NCI-H1105 treated with DMSO at 0.1 percent for 48 hours (cell line): Measurements from ENCODE around the gene HPGDS.
"Not testable (repeated sequence)": the region's sequence is repeated elsewhere in the genome, so short reads cannot be mapped to it uniquely, and the experiment has no call there.

Experiments
- DNase-seq: peaks from one replicate; lab custom pipeline; 2025; lab: John Stamatoyannopoulos, UW

HPGDS gene

DNA sequence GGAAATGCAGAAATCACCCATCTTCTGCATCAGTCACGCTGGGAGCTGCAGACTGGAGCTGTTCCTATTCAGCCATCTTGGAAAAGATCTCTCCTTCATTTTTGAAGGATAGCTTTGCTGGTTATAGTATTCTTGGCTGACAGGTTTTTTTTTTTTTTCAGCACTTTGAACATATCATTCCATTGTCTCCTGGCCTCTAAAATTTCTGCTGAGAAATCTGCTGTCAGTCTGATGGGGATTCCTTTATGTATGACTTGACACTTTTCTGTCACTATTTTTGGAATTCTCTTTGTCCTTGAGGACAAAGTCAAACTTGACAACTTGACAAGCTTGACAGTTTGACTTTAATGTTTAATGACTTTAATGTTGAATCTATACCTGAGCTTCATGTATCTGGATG, 16.8 kb downstream of the HPGDS start:
- DNase-seq: no peak

DNA sequence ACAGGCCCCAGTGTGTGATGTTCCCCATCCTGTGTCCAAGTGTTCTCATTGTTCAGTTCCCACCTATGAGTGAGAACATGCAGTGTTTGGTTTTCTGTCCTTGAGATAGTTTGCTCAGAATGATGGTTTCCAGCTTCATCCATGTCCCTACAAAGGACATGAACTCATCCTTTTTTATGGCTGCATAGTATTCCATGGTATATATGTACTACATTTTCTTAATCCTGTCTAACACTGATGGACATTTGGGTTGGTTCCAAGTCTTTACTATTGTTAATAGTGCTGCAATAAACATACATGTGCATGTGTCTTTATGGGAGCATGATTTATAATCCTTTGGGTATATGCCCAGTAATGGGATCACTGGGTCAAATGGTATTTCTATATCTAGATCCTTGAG, 22.7 kb downstream of the HPGDS start:
- not testable (repeated sequence) for DNase-seq

DNA sequence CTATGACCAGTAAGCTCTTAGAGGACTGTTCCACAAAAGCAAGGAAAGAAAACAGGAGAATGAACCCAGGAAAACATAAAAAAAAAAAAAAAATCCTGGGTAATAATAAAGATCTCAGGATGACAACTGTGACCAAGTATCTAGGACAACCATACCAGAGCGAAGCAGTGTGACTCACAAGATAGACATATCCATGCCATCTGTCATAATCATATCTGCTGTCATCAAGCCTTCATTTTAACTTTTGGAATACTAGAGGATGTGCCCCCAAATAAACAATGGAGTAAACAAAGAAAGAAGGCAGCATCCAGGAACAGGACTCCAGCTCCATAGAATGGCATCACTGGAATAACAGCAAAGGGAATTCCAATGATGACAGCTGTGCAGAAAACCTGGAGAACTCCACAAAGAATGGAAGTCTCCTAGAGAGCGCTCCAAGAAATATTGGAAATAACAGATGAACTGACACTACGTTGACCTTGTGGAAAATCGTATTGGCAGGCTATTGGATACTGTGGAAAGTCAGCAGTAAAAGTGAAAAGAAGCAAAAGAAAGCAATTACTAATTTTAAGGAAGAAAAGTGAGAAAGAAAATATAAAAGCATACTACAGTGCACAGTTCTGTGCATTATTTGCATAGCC, 35.3 kb downstream of the HPGDS start:
- no peak for DNase-seq

DNA sequence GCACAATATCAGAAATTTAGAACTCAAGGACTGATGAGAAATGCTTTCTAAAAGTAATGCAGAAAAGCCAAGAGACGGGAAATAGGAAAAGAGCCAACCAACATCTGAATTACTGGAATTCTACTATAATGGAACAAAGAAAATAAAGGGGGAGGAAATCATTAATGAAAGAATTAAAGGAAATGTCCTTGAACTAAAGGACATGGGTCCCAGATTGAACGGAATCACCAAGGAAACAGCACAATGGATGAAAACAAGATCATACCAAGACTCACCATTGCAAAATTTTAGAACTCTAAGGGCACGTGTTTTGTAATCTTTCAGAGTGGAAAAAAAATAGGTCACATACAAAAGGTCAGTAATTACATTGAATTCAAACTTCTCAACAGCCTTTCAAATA, 35.9 kb downstream of the HPGDS start:
- DNase-seq: no peak

DNA sequence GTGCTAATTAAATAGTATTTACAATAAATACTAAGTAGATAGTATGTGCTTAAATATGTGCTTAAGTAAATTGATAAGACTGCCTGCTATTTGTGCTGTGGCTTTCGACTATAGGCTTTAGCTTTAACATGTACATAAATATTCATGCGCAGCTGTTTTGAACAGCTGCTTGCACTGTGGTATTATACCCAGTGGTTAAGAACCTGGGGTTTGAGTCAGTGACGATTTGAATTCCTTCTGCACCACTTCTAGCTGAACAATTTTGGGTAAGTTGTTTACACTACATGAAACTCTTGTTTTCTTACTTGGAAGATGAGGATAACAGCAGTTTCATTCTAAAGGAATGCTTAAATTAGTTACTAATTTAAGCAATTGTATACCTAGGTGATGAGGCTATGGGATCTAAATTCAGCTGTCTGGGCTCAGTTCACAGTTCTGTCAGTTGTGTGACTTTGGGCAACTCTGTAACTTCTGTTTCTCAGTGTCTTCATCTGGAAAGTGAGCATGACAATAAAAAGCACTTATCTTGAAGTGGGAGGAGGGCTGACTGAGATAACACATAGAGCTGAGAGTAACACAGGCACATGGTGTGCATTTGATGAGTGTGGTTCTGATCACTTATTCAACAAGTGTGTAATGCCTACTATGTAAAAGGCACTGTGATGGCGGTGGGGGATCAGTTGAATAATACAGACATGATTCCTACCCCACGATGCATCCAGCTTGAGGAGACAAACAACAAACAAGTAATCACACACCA, 37.0 kb downstream of the HPGDS start:
- DNase-seq: no peak

DNA sequence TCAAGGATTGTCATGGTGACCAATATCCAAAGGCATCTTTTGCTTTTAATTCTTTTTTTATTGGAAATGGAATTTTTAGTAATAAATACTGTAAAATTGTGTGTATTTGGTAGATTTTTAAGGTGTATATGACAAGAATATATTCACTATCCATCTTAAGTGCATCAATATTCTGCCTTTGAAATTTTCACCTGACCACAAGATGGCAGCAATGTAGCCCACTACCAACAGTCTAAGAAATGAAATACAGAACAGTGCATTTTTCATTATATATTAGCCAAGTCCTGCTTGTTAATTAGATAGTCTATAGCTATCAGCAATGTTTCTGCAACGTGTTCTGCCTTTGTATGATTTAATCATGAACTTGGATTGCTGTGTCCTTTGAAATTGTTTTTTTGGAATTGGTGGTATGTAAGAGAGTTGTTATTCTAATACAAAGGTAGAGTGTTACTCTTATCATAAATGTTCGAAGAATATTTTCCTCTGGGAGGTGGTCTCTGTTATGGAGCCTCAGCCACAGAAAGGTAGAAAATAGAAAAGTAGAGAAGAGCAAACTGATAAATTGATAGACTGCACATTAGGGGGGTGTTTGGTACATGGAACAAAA, 38.2 kb downstream of the HPGDS start:
- peak; percentile 13 for DNase-seq

DNA sequence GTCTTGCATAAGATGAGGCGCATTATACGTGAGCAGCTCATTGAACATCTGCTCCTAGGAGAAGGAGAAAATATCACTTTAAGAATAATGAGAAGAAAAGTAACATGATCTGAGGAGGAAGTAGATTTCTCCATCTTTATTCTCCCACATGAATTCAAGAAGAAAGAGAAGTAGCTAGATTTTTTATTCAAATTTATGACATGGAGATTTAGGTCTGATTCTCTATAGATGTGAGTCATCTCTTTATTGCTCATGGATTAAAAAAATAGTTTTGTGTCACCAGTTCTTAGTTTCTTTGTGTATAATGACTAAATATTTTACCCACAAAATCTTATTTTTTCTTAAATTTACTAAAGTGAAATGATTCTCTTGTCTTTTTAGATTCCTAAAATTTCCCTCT, 40.4 kb downstream of the HPGDS start:
- DNase-seq: no peak

DNA sequence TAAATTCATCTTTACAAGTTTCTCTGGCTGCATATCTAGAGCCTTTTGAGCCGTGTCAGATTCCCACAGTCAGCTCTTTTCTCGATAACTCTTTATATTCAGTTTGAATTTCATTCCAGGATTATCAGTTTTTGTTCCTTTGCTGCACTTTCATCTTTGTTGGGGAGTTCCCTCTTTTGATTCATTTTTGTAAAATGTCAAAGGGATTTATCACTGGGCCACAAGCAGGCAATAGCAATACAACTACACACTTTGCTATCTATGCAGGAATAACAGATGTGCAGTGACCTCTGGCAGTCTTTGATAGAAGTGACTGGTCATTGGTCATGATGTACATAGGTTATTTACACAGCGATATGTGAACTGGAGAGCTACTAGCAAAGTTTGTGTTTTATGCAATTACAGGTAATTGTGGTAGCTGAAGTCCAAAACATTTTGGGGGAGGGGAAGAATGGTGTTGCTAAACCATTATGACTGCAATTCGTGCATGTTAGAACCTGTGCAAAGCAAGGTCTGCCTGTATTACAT, 43.8 kb downstream of the HPGDS start:
- DNase-seq: peak; percentile 1

DNA sequence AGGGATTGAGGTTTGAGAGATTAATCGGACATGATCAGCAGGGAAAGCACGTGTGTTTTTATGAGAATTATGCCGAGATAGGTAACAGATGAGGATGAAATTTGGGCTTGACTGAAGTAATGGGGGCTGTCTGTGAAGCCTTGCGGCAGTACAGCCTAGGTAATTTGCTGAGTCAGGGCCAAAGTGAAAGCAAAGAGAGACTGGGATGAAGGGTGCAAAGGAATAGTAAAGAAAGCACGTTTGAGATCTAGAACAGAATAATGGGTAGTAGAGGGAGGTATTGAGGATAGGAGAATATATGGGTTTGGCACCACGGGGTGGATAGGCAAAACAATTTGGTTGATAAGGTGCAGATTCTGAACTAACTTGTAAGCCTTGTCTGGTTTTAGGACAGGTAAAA, 47.2 kb downstream of the HPGDS start:
- not testable (repeated sequence) for DNase-seq

DNA sequence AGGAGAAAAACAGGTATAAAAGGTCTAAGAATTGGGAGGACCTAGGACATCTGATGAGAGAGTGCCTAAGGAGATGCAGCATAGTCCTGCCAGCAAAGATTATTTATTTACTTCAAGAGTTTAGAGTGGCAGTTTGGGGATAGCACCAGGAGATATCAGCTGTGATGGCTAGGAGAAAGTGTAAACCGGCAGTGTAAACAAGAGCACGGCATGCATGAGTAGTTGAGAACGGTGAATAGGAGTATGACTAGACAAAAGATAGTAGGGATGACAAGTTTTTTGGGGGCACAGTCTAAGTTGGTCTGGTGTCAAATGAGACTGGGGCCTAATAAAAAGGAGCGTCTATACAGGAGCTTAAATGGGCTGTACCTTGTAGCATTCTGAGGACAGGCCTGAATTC, 48.7 kb downstream of the HPGDS start:
- not testable (repeated sequence) for DNase-seq

DNA sequence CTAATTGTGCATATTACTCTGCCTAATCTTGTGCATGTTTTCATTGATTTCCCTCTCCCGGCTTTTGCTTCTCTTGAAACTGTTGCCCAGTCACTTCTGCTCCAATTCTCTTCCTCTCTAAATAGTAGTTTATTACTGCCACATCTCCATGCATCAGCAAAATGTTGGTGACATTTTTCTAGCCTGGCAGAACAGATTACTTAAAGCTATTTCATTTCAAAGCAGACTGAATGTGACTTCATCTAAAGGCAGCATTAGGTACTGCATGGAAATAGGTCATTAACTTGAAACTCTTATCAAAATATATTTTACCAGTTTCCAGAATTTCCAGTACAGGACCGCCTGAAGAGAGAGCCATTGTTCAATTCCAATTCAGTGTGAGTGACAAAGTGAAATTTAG, 52.4 kb downstream of the HPGDS start:
- no peak for DNase-seq

DNA sequence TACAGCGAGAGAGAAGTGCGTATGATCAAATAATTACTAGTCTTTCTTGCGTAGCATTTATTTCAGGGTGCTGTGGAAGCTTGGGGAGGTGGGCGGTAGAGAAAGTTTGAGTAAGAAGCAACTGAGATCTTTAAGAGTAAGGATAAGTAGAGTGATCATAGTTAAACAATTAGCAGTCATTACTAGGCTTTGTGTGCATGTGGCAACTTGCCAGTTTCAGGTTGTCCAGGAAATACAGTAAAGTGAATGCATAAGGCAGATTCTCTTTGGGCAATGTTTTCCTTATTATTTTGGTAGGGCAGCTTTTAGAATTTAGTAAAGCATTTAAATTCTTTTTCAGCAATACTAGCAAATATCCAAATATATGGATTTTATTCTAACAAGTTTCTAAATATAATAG, 57.0 kb downstream of the HPGDS start:
- peak; percentile 42 for DNase-seq

DNA sequence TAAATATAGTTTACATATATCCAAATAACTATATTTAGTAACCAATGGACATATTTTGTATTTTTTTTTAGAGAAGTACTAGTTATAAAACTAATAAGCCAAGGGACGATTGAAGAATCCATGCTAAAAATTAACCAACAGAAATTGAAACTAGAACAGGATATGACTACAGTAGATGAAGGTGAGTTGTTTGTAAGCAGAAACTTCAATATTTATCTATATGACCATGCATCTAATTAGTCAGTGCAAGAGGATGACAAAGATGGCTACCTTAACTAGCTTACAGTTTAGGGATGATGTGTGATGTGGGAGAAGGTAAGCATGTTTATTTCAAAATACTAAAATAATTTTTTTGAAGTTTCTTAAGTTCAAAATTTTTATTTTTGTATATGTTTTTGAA, 57.7 kb downstream of the HPGDS start:
- DNase-seq: no peak

DNA sequence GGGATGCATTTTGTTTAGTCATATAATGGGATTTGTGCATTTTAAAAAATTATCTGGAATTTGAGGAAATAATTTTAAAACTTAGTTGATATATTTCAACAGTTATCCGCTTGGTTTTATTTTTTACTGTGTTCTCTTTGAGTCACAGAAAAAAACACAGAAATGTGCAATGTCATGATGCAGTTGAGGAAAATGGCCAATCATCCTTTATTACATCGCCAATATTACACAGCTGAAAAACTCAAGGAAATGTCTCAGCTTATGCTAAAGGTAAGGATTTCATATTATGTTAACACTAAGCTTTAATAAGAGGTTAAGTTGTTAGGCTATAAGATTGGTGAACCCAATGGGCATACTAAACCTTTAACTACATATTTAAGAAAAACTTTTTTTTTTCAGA, 63.9 kb downstream of the HPGDS start:
- no peak for DNase-seq

DNA sequence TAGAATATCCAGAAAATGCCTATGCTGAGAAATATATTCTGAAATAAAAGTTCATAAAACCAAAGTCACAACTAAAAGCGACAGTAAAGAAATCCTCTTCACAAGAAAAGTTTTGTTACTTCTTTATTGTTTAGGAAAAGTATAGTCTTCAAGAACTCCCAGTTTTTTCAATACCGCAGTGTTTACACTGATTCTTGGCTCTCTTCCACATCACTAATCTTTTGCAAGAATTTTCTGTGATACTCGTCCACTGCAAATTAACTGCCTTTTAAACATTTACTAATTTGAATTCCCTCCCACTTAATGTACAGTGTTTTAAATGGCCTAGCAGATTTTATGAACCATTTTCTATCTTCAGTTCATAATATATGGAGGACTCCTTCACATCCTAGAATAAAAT, 65.1 kb downstream of the HPGDS start:
- DNase-seq: peak; percentile 2

DNA sequence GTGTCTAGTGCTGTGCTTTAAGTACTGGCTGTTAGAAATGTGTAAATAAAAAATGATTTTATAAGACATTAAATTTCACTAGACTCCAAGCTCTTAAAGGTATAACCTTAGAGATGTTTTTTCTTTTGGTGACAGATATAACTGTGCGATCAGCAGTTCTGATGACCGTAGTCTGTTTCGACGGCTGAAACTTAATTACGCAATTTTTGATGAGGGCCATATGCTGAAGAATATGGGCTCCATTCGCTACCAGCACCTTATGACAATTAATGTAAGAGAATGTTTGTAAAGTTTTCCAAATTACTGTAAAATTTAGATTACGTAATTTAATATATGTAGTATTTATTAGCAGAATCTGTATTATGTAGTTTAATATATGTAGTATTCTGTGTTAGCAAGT, 66.4 kb downstream of the HPGDS start:
- DNase-seq: no peak

DNA sequence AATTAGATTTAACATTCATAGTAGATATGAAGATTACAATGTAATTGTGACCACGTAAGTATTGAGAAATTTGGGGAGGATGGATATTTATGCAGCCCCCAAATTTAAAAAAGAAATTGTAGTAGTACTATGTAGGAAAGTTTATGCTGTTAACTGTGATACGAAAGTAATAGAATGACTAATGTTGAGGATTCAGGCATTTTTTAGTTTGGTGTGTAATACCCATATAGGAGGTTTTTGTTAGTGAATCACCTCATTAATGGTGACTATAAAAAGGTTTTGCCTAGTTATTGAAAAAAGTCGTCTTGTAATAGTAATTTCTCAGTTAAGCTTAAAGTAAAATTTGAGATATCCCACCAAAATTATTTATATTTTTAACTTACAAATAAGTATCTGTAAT, 67.7 kb downstream of the HPGDS start:
- DNase-seq: no peak

DNA sequence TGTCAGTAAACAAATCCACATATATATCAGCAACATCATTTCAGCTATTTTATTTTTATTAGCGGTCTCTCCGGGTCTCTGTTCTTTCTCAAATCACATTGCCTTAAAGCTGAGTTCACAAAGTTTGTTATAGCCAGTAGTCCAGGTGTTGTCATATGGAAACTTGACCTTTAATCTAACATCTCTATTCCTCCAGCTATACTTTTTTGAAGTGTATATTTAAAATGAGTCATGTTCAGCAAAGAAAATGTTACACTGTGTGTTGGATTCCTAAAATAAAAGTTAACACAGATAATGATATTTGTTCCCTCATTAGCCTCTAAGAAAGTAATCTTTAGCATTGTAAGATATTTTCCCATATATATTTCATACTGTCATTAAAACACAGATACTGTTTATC, 71.4 kb downstream of the HPGDS start:
- no peak for DNase-seq

DNA sequence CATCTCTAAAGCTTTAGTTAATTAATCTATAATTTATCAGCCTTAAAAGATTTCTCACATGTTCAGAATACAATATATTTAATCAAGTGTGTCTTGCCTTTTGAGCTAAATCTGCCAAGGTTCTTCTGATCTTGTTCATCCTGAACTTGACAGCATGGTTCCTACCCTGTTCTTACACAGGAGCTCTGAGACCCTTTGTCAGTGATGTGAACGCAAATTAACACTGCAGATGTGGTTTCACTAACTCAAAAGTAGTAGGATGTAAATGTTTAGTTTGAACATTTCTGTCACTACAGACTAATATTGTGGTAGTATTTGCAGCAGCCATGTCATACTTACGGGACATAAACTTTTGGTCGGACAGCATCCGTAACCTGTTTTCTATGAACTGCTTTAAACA, 75.6 kb downstream of the HPGDS start:
- DNase-seq: no peak

DNA sequence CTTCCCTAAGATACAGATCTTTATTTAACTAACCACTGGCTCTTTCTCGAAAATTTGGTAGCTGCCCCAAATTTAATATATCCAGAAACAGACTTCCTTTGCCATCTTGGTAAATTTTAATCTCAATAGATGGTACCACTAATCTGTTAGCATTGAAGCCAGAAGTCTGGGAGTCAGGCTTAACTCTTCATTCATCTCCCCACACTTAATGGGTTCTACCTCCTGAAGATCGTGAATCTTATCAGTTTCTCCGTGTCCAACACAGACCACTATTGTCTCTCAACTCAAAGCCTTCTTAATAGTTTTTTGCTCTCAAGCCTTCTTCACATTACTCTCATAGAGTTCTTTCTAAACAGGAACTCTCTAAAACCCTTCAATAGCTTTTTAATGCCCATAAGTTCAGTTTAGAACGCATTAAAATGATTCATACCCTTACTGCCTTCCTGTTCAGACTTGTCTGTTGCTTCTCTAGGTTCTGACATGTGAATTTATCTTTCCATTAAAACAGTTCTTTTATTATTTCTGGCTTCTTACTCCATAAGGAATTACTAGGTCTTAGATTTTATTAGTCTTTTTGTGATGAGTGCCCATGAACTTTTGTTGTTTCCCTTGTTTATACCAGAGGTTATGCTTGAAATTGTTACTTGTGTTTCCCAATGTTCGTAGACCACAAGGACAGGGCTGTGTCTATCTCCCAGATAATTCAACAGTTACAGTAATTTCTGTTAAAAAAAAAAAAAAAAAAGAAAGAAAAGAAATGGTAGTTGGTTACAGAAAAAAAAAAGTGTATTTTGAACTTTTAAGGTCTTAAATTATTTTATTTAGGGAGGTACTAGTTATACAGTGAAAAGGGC, 80.2 kb downstream of the HPGDS start:
- DNase-seq: no peak

DNA sequence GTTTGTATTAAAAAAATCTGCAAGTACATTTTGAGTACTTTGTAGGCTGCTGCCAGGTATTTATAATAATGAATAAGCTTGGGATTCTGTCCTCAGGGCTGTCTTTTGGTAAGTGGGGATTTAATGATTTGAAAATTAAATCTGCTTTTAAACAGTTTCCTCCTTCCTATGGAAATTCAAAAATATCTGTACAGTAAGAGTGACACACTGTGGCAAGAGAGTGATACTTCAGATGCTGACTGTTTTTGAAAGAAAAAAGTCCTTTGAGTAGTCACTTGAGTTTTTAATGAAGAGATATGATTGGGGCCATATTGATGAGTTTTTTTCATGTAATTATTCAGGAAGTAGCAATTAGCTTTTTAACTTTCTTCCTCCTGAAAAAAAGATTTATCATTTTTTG, 85.8 kb downstream of the HPGDS start:
- DNase-seq: peak; percentile 6

DNA sequence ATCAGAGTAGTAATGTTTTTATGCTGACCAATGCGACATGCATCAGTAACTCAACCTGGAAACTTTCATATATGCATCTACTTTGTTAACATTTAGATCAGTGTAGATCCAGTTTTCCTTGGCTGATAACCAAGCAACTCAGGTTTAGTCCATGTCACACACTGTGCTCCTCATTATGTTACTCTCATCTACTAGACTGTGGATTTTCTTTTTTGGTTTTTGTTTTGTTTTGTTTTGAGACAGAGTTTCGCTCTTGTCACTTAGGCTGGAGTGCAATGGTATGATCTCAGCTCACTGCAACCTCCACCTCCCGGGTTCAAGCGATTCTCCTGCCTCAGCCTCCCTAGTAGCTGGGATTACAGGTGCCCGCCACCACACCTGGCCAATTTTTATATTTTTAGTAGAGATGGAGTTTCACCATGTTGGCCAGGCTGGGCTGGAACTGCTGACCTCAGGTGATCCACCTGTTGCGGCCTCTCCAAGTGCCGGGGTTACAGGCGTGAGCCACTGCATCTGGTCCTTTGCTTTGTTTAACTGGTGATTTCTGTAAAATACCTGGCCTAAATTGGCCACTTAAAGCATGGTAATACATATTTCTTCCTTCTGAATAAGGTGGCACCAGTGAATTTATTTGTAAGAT, 86.4 kb downstream of the HPGDS start:
- no peak for DNase-seq
